ENCODE data around the gene ZAP70. TPM values are rescaled to one million over a fixed set of nuclear protein-coding genes. Genes with fewer than 3 reads are reported as not detected.

Gene ZAP70
- total and polyA plus RNA-seq, 4 donors = 5.1 to 8.3 (median 5.5) TPM

- no peak overlapping the region for H3K9ac ChIP-seq (ENCODE audit: insufficient read depth in 1 of 2, low read length in 2 of 2)
- no peaks in the 10 kb centered on the region for H3K4me1 ChIP-seq (ENCODE audit: control insufficient read depth in 5 of 5, insufficient read depth in 5 of 5, low read length in 5 of 5)
- H3K4me3 ChIP-seq = no peak overlapping the region
- no peak for ATAC-seq (ENCODE audit: insufficient read depth, low FRiP score)
- DNase-seq = no peak
- H3K36me3 ChIP-seq (ENCODE audit: control insufficient read depth in 4 of 4, insufficient read depth in 4 of 4, low read length in 4 of 4) = no peaks in the 10 kb centered on the region
- TF ChIP-seq CTCF (IDR thresholded peaks at IDR 0.05; ENCODE audit: control extremely low read depth, extremely low read depth) = no peak
- 72 to 75% methylated on average over 11 of the region's 11 CpGs for WGBS, 2 donors
- H3K9me3 ChIP-seq (ENCODE audit: control insufficient read depth in 4 of 4, insufficient read depth in 3 of 4, low read length in 3 of 4) = no peaks in the 10 kb centered on the region
- no peaks in the 10 kb centered on the region for H3K27me3 ChIP-seq (ENCODE audit: control insufficient read depth in 3 of 3, insufficient read depth in 3 of 3, low read length in 2 of 3)
- H3K27ac ChIP-seq (ENCODE audit: low read depth in 1 of 2, low read length in 1 of 2) = no peak overlapping the region
Measured at GRCh38 chr2:97712693-97713295, 582 bp upstream of the ZAP70 start.

GRCh38 chr2:97714084-97714949 is 941 bp downstream of the ZAP70 start:
- TF ChIP-seq CTCF (IDR thresholded peaks at IDR 0.05; ENCODE audit: control extremely low read depth, extremely low read depth) = no peak
- no peak for ATAC-seq (ENCODE audit: insufficient read depth, low FRiP score)
- no peak for DNase-seq
- no peak overlapping the region for H3K27ac ChIP-seq (ENCODE audit: low read depth in 1 of 2, low read length in 1 of 2)
- WGBS, 2 donors = 79 to 86% methylated on average over 17 of the region's 17 CpGs
- no peaks in the 10 kb centered on the region for H3K27me3 ChIP-seq (ENCODE audit: control insufficient read depth in 3 of 3, insufficient read depth in 3 of 3, low read length in 2 of 3)
- no peaks in the 10 kb centered on the region for H3K36me3 ChIP-seq (ENCODE audit: control insufficient read depth in 4 of 4, insufficient read depth in 4 of 4, low read length in 4 of 4)
- no peak overlapping the region for H3K4me3 ChIP-seq
- no peak overlapping the region for H3K9ac ChIP-seq (ENCODE audit: insufficient read depth in 1 of 2, low read length in 2 of 2)
- H3K4me1 ChIP-seq (ENCODE audit: control insufficient read depth in 5 of 5, insufficient read depth in 5 of 5, low read length in 5 of 5) = no peaks in the 10 kb centered on the region
- H3K9me3 ChIP-seq (ENCODE audit: control insufficient read depth in 4 of 4, insufficient read depth in 3 of 4, low read length in 3 of 4) = no peaks in the 10 kb centered on the region

GRCh38 chr2:97714950-97715652 is 1.7 kb downstream of the ZAP70 start:
- no peak overlapping the region for H3K27ac ChIP-seq (ENCODE audit: low read depth in 1 of 2, low read length in 1 of 2)
- no peak for TF ChIP-seq CTCF (IDR thresholded peaks at IDR 0.05; ENCODE audit: control extremely low read depth, extremely low read depth)
- no peaks in the 10 kb centered on the region for H3K36me3 ChIP-seq (ENCODE audit: control insufficient read depth in 4 of 4, insufficient read depth in 4 of 4, low read length in 4 of 4)
- no peaks in the 10 kb centered on the region for H3K27me3 ChIP-seq (ENCODE audit: control insufficient read depth in 3 of 3, insufficient read depth in 3 of 3, low read length in 2 of 3)
- ATAC-seq (ENCODE audit: insufficient read depth, low FRiP score) (no peak), DNase-seq (no peak)
- no peaks in the 10 kb centered on the region for H3K4me1 ChIP-seq (ENCODE audit: control insufficient read depth in 5 of 5, insufficient read depth in 5 of 5, low read length in 5 of 5)
- H3K9me3 ChIP-seq (ENCODE audit: control insufficient read depth in 4 of 4, insufficient read depth in 3 of 4, low read length in 3 of 4) = no peaks in the 10 kb centered on the region
- H3K9ac ChIP-seq (ENCODE audit: insufficient read depth in 1 of 2, low read length in 2 of 2) = no peak overlapping the region
- no peak overlapping the region for H3K4me3 ChIP-seq
- WGBS, 2 donors = 86% methylated on average over 13 of the region's 13 CpGs
